GM12865 (cell line): ENCODE measurements around the gene TEX29.

ENCODE experiments used
- DNase-seq: peaks from one replicate; pipeline ENCODE4 v3.0.0; 2010; ENCODE audit warnings: low read depth
- H3K4me3 ChIP-seq: 2 replicates; pipeline ENCODE4 v1.5.1; 2011; ENCODE audit warnings: mild to moderate bottlenecking, low read depth, low read length, control low read depth
- CTCF ChIP-seq: IDR thresholded peaks from 2 replicates; pipeline ENCODE4 v1.5.1; 2011; ENCODE audit warnings: low read length, control low read depth, low read depth, inconsistent platforms; ENCODE audit not compliant: insufficient read depth; ENCODE audit errors: missing control alignments

The TEX29 gene

GRCh38 chr13:111319998-111320911, at the start of gene TEX29:
TSS of gene TEX29 (plus strand) at chr13:111320642. CDS start at chr13:111320891, 249 bp downstream.
- no peak within 1 kb of the TSS for H3K4me3 ChIP-seq
- DNase-seq = no peak
- no peak for TF ChIP-seq CTCF

GRCh38 chr13:111270765-111271698, 49.4 kb upstream of the TEX29 start:
- no peak for TF ChIP-seq CTCF
- H3K4me3 ChIP-seq = no peak overlapping the region
- no peak for DNase-seq

GRCh38 chr13:111272117-111272516, 48.3 kb upstream of the TEX29 start:
- no peak for TF ChIP-seq CTCF
- DNase-seq = no peak
- H3K4me3 ChIP-seq = no peak overlapping the region

- H3K4me3 ChIP-seq = no peak overlapping the region
- TF ChIP-seq CTCF = no peak
- DNase-seq = no peak
Observed at GRCh38 chr13:111275382-111275781, 45.1 kb upstream of the TEX29 start.

GRCh38 chr13:111275995-111276618, 44.3 kb upstream of the TEX29 start:
- H3K4me3 ChIP-seq = no peak overlapping the region
- DNase-seq = no peak
- no peak for TF ChIP-seq CTCF

GRCh38 chr13:111278258-111278657, 42.2 kb upstream of the TEX29 start:
- no peak for DNase-seq
- H3K4me3 ChIP-seq = no peak overlapping the region
- no peak for TF ChIP-seq CTCF
